Heart right ventricle (tissue), 16 donors: ENCODE data around the gene DGUOK. TPM values are rescaled to one million over a fixed set of nuclear protein-coding genes. Genes with fewer than 3 reads are reported as not detected.

Source experiments
- ATAC-seq, 8 donors: fragments of 200-7000 bp; cut with Tn5 transposase; one replicate each; pipeline ENCODE4 v1.9.1; 2020; ENCODE audit warnings: mild to moderate bottlenecking in 8 of 8, moderate library complexity in 8 of 8, moderate number of reproducible peaks in 1 of 8
- DNase-seq, 2 donors: peaks; one replicate each; pipeline ENCODE4 v3.0.0-alpha.2; 2020
- H3K27ac ChIP-seq, 10 donors: fragments of 200-600 bp; sonication (generic) in 2 of 10; one replicate each; pipeline versions ENCODE4 v1.5.0 to v1.8.0; 2020 to 2022; ENCODE audit warnings: mild to moderate bottlenecking in 3 of 10
- H3K27me3 ChIP-seq, 7 donors: fragments of 200-600 bp; one replicate each; pipeline ENCODE4 v1.8.0; 2021 to 2022; ENCODE audit warnings: mild to moderate bottlenecking in 2 of 7
- H3K36me3 ChIP-seq, 9 donors: fragments of 200-600 bp; sonication (generic) in 1 of 9; one replicate each; pipeline versions ENCODE4 v1.5.0 to v1.8.0; 2020 to 2022; ENCODE audit warnings: mild to moderate bottlenecking in 2 of 9
- H3K4me1 ChIP-seq, 9 donors: fragments of 200-600 bp; sonication (generic) in 1 of 9; one replicate each; pipeline versions ENCODE4 v1.5.0 to v1.8.0; 2020 to 2022; ENCODE audit warnings: mild to moderate bottlenecking in 4 of 9
- H3K4me3 ChIP-seq, 10 donors: fragments of 200-600 bp; sonication (generic) in 2 of 10; one replicate each; pipeline versions ENCODE4 v1.5.0 to v1.8.0; 2020 to 2022; ENCODE audit warnings: mild to moderate bottlenecking in 7 of 10, moderate library complexity in 2 of 10
- H3K9me3 ChIP-seq, 11 donors: fragments of 200-600 bp in 10 of 11; sonication (generic) in 2 of 11; one replicate each; pipeline versions ENCODE4 v1.5.0 to v1.8.0; 2013 to 2022; ENCODE audit warnings: mild to moderate bottlenecking in 2 of 11, control low read depth in 1 of 11, moderate library complexity in 1 of 11
- CTCF ChIP-seq, 9 donors: fragments of 200-600 bp; sonication (generic) in 2 of 9; IDR thresholded peaks; one replicate each; pipeline versions ENCODE4 v1.5.0 to v1.8.0; 2021 to 2022; ENCODE audit warnings: antibody characterized with exemption in 9 of 9, mild to moderate bottlenecking in 5 of 9, moderate library complexity in 1 of 9
- WGBS, 2 donors: extraction: QIAGEN DNeasy Blood & Tissue Kit; methylation state at CpG; one replicate each; pipeline ENCODE4 v1.1.7; 2013; ENCODE audit warnings: inconsistent platforms in 1 of 2; 5-methylcytosine and 5-hydroxymethylcytosine counted together
- intact Hi-C, 10 donors: fragments of 100-400 bp; cut with DNase I; formaldehyde crosslinking; loops; one replicate each; pipeline versions ENCODE4 v1.11.1 to v1.14.2; 2022
- polyA plus RNA-seq, 2 donors: library from polyadenylated mRNA; stranded (reverse); fragments of 200-250 nt; gene quantifications; one replicate each; pipeline ENCODE4 v1.2.3, GENCODE V29; 2013
- total RNA-seq, 10 donors: library from RNA; stranded (reverse); fragmentation: NEBNext Ultra II Directional in 3 of 10; extraction: Animal tissue kit (Norgen Biotek cat#: 25700) in 3 of 10; gene quantifications; one replicate each; pipeline versions ENCODE4 v1.2.1 to v1.2.4, GENCODE V29; 2021 to 2023
- donor health status: Arrhythmogenic right ventricular cardiomyopathy.
- donor health status: ischemic (EF 13 %, LVEDD 7.1; RV severe dilation, severe dysfunction).
- donor health status: healthy with polysubstance abuse.
- donor health status: DM: no; HTN: yes; CAD: no.
- donor health status: DM: no; HTN: no; CAD: no.
- donor health status: ischemic (EF 25% LVEDD 6.9; RV normal size, moderate dysfunction).
- donor health status: ischemic (EF 25% LVEDD 5.7; RV mildly dilated, moderate dysfunction).
- donor health status: healthy.
- donor health status: DM: yes; HTN: yes; CAD: no.
- donor health status: Ischemic cardiomyopathy.
- donor health status: ischemic (EF 35%, LVEDD 5.7; RV mildly dilated, moderate dysfunction).
- donor health status: nonischemic (EF 11% LVEDD 7.7; RV severe dilation, severe dysfunction).
- donor health status: DM: yes; HTN: yes; CAD: no.
- donor health status: PGD.
- donor health status: ischemic (EF 29% LVEDD 5.4; RV normal size, mild dysfunction).
- donor health status: nonischemic (EF 23%, LVEDD 6.1; RV moderate dilation, normal function).

The DGUOK gene
- total and polyA plus RNA-seq, 12 donors: 18.7 to 56.2 (median 22.7) TPM

DNA sequence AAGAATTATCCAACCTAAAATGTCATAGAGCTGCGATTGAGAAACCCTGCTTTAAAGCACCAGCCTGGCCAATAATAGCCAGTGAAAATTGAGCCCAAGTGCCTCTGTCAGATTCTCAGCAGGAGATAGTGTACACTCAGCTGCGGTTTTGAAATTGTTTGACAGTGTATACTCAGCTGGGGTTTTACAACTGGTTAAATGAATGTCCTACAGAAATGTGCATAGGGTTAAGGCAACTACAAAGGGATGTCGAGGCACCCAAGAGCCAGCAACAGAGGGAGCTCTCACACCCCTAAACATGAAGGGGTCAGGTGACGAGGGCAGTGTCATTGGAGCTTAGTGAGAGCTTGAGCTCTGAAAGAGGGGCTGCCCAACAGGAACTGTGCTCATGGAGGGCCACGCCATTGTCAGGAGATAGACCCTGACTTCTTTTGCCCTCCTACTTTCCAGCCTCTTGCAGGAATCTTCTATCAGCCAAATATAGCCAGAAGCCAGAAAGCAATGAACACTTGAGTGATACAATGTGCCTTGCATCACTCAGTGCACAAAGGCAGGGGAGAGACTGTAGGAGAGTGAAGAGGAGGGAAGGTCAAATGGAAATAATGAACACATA lies 18.7 kb upstream of the DGUOK start:
- Histone ChIP-seq H3K9me3 (no peaks in the 10 kb centered on the region), H3K27ac (no peak overlapping the region), H3K27me3 (peaks cover 0 to 4% (median 0%) of the 10 kb centered on the region in 7 donors), H3K4me3 (no peak overlapping the region), H3K4me1 (peaks cover 0 to 13% (median 0%) of the 10 kb centered on the region in 9 donors), H3K36me3 (no peaks in the 10 kb centered on the region)
- no peak for DNase-seq
- intact Hi-C loops: no loop called here
- peak in 3 of 8 donors; percentile 58 to 75 (median 64) for ATAC-seq
- 47 to 53% methylated on average over 5 of the region's 5 CpGs for WGBS, 2 donors
- peak in 6 of 9 donors; percentile 28 to 55 (median 38) for TF ChIP-seq CTCF (IDR thresholded peaks at IDR 0.05)

- Histone ChIP-seq H3K27ac (no peak overlapping the region), H3K4me3 (no peak overlapping the region), H3K27me3 (no peaks in the 10 kb centered on the region), H3K9me3 (no peaks in the 10 kb centered on the region), H3K36me3 (no peaks in the 10 kb centered on the region), H3K4me1 (peaks cover 0 to 13% (median 0%) of the 10 kb centered on the region in 9 donors)
- 89% methylated on average over 10 of the region's 10 CpGs for WGBS, 2 donors
- intact Hi-C loops: no loop called here
- ATAC-seq (no peak), DNase-seq (no peak)
- no peak for TF ChIP-seq CTCF (IDR thresholded peaks at IDR 0.05)
Measured at GRCh38 chr2:73908689-73909652, 17.7 kb upstream of the DGUOK start.

GRCh38 chr2:73910873-73911547 lies 15.7 kb upstream of the DGUOK start:
- 72% methylated on average over 6 of the region's 6 CpGs for WGBS, 2 donors
- no peak overlapping the region for H3K27ac ChIP-seq

More at GRCh38 chr2:73910873-73911547, 15.7 kb upstream of the DGUOK start:
- intact Hi-C loops: no loop called here
- Histone ChIP-seq H3K27me3 (no peaks in the 10 kb centered on the region), H3K4me3 (no peak overlapping the region), H3K4me1 (peaks cover 0 to 13% (median 0%) of the 10 kb centered on the region in 9 donors), H3K9me3 (no peaks in the 10 kb centered on the region), H3K36me3 (no peaks in the 10 kb centered on the region)
- ATAC-seq: no peak
- DNase-seq: no peak
- TF ChIP-seq CTCF (IDR thresholded peaks at IDR 0.05): no peak
